ENCODE results near the gene ZSWIM3.

- no peak for TF ChIP-seq CTCF (IDR thresholded peaks at IDR 0.05)
- no peak for TF ChIP-seq EP300 (IDR thresholded peaks at IDR 0.05)
Observed at GRCh38 chr20:45893831-45894230, 36.4 kb downstream of the ZSWIM3 start.
